ENCODE results near the gene MEF2D.

Gene MEF2D

DNA sequence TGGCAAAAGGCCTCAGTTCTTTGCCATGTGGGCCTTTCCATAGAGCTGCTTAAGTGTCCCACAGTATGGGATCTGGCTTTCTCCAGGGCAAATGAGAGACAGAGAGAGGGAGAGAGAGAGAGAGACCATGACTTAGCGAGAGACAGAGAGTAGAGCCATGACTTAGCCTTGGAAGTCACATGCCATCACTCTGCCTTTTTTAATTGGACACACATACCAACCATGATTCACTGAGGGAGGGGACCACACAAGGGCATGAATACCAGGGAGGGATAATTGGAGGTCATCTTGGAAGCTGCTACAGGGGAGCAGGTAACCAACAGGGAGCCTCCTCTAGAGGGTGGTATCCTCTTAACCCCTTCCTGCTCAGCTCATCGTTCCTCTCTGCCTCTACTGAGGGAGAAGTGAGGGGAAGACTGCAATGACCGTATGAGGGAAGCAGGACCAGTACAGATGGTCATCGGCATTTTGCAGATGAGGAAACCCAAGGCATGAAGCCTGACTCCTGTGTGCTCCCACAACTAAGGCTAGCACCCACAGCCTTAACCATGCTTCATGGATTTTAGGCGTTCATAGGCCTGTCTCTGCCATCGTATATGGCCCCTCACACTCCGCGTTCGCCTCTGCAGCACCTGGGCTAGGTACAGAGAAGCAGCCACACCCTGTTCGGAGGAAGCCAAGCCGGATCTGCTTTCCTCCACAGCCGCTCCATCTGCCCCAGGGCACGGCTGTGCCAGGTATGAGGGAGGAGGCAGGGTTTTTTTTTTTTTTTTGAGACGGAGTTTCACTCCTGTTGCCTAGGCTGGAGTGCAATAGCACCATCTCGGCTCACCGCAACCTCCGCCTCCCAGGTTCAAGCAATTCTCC lies 38.6 kb downstream of the MEF2D start:
- no peak overlapping the region for H3K4me3 ChIP-seq
- peak overlapping the region in 7 of 21 experiments; percentile 3 to 69 (median 17) for H3K27ac ChIP-seq

DNA sequence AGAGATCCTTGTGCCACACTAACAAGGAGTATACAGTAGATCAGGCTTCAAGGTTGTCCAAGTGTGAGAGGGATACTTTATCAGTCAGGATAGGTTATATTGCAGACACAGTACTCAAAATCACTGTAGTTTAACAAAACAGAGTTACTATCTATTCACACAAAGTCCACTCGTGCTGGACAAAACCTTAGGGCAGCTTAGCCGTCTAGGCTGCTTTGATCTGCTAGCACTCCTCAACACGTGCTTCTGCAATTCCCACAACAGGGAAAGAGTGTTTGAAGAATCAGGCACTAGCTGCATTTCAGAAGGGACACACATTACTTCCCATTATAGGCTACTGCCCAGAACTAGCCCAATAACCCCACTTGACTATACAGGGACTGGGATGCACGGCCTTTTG lies 39.5 kb downstream of the MEF2D start:
- Histone ChIP-seq H3K4me3 (no peak overlapping the region), H3K27ac (peak overlapping the region in 6 of 21 experiments; percentile 3 to 69 (median 14))

DNA sequence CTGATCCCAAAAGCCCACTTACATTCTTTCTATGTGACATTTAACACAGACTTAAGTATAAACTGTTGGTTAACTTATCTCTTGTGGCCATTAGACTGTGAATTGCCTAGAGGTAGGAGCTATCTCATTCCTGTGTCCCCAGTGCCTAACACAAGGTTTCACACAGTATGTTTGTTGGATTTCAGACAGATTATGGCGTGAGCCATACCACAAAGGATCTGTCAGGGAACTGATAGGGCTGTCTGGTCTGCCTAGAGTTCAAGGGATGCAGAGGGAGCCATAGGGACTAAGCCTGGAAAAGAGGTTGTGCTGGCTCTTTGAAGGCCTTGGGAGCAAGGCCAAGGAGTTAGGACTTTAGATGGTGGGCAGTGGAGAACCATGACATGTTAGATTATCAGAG lies 40.0 kb downstream of the MEF2D start:
- Histone ChIP-seq H3K4me3 (no peak overlapping the region), H3K27ac (peak overlapping the region in 3 of 21 experiments; percentile 0 to 69 (median 7))

DNA sequence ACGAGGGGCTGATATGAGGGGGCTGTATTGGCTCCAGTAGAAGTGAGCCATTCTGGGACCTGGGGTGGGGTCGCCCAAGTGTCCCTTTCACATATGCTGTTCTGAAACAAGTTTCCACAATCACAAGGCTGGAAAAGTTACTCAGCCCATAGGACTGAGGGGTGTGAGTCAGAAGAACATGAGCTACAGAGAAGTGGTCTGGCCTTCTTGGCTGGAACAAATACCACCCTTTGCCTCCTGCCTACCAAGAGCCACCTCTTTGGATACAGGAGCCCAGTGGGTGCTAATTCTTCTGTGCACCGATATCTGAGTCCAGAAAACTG lies 42.4 kb downstream of the MEF2D start:
- H3K27ac ChIP-seq, result peak overlapping the region in 13 of 21 experiments; percentile 33 to 99 (median 95)
- H3K4me3 ChIP-seq, result no peak overlapping the region

DNA sequence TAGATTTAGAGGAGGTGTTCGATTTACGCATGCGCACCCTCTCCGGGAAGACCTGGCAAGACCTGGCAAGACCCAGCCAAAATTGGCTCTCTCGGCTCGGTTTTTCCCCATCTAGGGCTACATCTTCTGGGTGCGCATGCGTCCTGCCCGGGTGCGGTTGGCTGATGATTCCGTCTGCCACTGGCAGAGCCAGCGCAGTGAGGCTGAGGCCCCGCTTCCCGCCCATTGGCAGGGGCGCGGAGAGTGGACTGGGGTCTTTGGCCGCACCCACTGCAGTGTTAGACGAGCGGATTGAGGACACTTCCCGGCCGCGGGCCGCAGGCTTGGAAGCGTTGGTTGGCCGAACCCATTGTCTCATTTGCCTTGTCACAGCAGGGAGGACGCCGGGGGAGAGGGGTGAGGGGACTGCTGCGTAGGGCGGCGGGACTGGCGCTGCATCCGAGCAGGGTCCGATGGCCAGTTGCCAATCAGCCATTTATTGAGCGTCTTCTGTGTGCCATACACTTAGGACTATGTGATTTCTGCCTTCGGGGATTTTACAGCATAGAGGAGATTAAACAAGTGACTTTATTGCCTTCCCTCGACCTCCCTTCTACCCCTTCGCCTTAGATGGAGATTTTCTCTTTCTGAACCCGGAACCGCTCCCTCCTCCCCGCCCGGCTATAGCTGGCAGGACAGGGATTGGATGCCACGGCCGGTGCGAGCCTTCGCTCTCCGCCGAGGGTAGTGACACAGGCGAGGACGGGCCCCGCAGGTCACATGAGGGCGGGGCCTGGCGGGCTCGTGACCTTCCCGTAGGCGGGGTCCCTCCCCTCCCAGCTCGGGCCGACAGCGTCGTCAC lies 43.7 kb downstream of the MEF2D start:
- Histone ChIP-seq H3K27ac (peak overlapping the region; percentile 77 to 99 (median 95)), H3K4me3 (peak overlapping the region; percentile 37 to 60 (median 46))

DNA sequence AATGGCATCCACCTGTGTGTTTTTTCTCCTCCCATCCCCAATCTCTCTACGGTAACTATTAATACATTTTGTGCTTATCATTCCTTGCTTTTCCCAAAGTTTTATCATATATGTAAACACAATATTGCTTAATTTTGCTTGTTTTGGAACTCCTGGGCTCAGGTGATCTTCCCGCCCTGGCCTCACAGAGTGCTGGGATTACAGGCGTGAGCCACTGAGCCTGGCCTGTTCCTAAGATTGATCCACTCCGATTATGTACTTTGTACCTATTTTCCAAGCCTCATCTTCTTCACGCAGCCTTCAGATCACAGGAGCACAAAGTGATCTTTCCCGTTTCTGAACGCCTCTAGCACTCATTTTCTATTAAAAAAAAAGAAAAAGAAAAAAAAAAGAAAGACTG lies 45.2 kb downstream of the MEF2D start:
- Histone ChIP-seq H3K4me3 (no peak overlapping the region), H3K27ac (no peak overlapping the region)

DNA sequence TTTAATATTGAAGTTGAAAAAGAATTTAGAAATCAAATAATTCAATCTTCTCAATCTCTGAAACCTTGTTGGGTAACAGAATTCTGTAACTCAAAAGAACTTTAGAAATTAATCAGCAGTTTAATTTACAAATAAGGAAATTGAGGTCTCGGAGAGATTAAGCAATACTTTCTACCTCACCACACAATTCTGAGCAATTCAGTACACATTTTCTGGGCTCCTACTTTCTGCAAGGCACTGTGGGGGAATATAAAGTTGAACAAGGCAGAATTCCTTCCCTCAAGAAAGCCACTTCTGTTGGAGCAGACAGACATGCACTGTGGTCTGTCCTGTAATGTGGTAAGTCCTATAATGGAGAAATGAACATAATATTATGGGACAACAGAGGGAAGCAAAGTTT lies 47.7 kb downstream of the MEF2D start:
- Histone ChIP-seq H3K4me3 (no peak overlapping the region), H3K27ac (no peak overlapping the region)

DNA sequence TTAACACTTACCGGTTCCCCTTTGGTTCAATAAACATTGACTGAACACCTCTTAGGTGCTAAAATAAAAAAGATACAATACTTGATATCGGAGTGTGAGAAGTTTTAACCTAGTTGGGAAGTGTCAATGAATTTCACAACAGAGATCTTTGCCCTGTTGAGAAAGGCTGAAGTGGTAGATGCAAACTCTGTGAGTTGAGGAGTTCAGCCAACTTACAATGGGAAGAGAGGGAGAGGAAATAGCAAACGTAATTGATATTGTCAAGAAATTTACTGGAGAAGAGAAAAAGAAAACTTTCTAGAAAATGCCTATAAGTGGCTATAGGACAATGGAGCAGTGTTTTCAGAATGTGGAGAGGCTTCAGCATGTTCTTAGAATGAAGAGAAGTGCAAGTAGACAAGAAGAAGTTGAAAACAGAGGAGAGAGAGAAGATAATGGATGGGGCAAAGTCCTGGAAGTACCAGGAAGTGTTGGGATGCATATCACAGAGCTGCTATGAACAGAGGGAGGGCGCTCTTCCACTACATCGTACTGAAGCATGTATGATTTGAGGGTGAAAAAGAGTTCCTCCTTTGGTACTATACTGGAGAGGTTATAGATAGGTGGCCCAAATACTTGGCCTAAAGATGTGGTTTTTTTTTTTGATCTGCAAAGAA lies 48.9 kb downstream of the MEF2D start:
- no peak overlapping the region for H3K4me3 ChIP-seq
- H3K27ac ChIP-seq, result no peak overlapping the region

DNA sequence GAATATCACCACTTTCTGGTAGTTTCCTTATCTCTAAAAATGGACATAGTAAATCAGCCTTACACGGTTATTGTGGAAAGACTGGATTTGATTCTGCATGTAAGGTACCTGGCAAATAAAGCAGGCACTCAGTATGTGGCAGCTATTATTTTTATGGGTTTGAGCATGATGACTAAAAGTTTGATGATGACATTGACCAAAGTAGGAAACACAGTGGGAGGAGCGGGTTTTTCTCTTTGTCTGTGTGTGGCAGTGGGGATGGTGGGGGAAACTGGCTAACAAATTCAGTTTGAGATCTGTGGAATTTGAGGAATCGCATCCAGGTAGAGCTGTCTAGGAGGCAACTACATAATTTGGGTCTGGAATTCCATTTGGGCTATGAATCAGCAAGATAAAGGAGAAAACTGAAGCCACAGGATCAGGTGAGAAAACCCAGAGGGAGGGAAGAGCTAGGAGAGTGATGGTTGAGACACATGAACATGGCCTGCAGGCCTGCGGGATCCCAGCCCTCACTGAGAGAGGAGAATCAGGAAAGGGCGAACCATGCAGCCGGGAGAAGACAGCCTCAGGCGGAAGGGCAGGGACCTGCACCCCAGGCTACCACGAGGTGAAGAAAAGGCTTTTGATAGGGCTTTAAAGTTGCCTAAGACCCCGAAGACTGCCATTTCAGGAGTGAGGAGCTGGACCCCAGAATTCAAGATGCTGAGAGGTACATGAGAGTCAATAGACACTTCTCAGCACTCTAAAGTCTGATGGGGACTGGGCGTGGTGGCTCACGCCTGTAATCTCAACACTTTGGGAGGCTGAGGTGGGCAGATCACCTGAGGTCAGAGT lies 52.2 kb downstream of the MEF2D start:
- no peak overlapping the region for H3K4me3 ChIP-seq

DNA sequence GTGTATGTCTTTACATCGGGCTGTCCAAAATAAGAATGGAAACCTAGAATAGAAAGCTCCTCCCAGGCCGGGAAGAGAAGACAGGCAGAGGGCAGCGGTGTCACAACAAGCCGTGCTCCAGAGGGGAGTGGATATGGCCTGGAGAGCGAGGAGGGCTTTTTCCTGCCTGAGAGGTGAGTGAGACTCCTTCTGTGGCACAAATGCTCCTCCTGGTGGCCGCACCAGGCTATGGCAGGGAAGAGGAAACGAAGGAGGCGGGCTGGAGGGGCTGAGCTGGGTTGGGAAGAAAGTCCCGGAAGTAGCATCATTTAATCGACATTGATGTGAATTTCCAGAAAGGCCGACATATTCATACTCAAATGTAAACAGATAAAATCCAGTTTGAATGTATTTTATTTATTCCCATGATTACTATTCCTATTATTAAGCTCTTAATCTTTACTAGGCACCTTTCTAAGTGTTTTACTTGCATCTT lies 54.7 kb downstream of the MEF2D start:
- Histone ChIP-seq H3K4me3 (no peak overlapping the region), H3K27ac (no peak overlapping the region)

More for the DNA sequence above, 52.2 kb downstream of the MEF2D start:
- H3K27ac ChIP-seq, result no peak overlapping the region

DNA sequence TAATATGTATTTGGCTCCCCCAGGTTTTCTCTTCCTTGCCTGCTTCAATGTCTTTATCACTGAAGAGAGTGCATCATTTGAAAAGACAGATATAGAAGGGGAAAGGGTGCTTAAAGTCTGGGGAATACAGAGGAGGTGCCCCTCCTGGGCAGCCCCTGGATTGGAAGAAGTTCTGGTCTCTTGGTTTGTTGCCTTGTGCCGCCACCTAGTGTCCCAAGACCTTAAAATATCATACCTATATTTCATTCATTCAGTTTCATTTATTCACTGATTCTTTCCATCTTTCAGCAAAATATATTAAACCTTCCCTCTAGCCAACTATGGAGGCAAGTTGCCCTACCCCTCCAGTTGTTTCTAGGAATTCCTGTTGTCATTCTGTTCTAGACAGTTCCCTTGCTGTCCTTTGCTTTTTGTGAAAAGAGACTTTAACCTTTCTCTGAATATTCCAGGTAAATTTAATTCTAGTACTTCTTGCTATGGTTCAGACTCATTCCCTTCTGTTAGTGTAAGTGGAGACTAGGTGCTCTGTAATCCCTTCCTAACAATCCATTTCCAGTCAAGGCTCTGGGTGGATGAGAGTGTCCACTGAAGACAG lies 56.1 kb downstream of the MEF2D start:
- Histone ChIP-seq H3K4me3 (no peak overlapping the region), H3K27ac (no peak overlapping the region)

DNA sequence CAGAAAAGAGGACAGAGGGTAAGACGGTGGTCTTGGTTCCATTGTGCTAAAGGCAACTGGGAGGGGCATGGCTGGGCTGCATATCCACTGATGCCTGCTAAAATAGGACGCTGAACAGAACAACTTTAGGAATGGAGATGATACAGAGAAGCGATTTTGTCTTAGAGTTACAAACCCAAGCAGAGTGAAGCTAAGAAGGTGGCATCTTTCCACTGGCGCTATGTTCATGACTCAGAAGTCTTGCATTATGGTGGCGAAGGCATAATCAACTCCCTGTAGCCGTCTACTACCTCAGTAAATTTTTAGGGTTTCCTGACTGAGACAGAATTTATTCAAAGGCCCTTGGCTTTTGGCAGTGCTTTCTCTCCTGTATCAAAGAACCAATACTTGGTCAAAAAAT lies 57.3 kb downstream of the MEF2D start:
- Histone ChIP-seq H3K27ac (no peak overlapping the region), H3K4me3 (no peak overlapping the region)

DNA sequence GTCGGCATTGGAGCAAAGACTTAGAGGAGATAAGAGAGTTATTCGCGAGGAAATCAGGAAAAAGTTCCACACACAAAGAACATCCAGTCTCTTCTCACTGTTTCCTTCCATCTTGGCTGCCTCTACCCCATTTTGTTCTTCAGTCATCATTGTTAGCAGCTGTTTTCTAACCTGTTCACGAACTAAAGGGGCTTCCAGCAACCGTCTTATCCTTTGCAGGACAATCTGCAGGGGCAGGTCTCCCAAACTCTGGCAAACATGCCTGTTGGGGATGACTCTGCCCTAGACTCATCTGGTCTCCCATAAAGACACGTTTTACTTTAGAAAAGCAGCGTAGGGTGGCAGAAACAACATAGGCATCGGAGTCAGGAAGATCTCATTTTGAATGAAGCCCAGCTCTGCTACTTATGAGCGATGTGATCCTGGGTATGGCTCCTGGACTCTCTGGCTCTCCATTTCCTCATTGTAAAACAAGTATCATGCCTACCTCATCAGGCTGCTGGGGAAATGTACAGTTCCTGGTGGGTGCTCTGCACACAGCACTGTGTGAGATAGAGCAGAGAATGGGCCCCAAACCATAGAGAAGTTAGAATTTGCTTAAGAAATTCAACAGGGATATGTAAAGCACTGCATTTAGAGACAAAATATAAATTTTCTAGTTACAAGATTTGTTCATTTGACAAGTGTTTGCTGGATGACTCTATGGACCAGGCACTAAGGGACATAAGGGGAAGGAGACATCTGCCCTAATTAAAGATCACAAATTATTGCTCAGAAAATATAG lies 59.7 kb downstream of the MEF2D start:
- Histone ChIP-seq H3K4me3 (no peak overlapping the region), H3K27ac (no peak overlapping the region)

DNA sequence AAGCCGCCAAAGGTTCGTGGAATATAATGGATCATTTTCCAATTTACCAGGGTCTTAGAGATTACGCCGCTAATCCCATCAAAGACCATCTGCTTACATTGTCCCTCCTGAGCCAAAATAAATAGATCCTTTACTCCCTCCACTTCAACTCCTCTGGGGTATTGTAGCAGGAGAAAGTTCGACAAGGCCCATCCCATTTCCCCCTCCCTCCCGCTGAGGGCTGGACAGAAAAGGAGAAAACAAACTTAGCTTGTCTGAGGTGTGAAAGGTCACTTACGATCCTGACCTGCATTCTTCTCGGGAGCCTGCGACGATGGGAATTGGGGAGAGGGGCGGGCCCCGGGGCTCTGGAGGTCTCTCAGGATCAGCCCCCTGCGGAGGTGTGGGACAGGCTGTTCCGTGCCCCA lies 60.8 kb downstream of the MEF2D start:
- Histone ChIP-seq H3K27ac (no peak overlapping the region), H3K4me3 (no peak overlapping the region)

DNA sequence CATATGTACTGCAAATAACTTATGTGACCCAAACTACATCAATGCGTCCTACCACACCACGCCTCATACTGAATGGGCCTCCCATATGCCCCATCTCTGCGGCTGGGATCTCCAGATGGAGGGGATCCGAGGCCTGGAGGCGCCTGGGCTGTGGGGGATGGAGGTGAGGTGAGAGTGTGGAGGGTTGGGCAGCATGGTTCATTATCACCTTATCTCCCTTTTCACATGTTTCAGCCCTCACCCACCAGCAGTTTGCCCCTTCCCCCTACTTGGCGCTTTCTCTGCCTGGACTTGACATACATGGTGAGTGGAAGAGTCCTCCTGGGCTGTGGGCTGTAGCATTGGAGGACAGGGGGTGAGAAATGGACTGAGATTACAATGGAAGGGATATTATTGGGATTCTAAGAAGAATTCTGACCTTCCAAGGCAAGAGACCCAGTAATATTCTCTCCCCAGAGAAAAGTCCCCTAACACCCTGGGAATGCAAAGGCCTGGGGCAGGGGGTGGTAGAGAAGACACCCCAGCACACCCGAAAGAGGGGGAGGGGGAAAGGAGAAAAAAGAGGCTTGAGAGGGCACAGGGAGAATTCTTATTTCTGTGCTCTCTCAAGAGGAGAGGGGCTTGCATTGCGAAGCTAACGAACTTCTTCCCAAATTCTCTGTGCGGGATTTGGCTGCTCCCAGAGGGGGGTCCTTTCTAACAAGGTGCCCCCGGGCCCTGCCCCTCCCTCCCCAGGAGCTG lies 61.4 kb downstream of the MEF2D start:
- H3K27ac ChIP-seq, result no peak overlapping the region
- H3K4me3 ChIP-seq, result no peak overlapping the region

DNA sequence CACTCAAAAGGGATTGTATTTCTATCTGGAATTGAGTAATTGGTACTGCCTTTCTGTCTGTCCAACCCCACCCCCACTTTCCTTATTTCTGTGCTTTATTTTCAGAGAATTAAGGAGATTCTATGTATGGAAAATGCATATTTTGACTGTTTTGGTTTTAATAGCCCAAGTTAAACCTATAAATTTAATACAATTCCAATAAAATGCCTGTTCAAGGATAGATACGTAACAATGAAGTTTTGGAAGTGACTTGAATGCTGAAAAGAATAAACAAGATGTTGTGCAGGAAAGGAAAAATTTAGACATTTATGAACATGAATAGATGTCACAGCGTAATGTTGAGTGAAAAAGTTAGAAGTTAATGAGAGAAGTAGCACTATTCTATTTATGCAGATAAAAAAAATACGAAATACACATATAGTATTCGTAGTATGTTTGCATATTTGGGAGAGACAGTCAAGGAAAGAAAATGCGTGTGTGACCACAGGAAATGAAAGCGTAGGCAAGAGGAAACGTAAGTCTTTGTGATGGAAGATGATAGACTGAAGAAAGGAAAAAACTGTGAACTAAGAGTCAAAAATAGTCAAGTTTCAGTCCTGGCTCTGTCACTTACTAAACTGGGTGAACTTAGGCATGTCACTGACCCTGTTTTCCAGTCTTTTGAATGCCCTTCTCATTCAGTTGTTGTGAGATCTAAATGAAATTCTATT lies 62.1 kb downstream of the MEF2D start:
- Histone ChIP-seq H3K27ac (no peak overlapping the region), H3K4me3 (no peak overlapping the region)

Data from skin epidermis (tissue), 12 donors.